Measurements from ENCODE around the gene NUAK1. TPM values are rescaled to one million over a fixed set of nuclear protein-coding genes. Genes with fewer than 3 reads are reported as not detected.
"Not testable (repeated sequence)": the region's sequence is repeated elsewhere in the genome, so short reads cannot be mapped to it uniquely, and the experiment has no call there.

Gene NUAK1
- total RNA-seq, 1 donor from 2014 or later, result 38.6 TPM

GRCh38 chr12:106150555-106150954, 11.8 kb upstream of the NUAK1 start:
- ATAC-seq (no peak), DNase-seq (ENCODE audit: low spot score) (no peak)
- intact Hi-C loops (cut with DNase I), result no loop called here

GRCh38 chr12:106149096-106149784, 10.5 kb upstream of the NUAK1 start:
- ATAC-seq (peak; percentile 67), DNase-seq (ENCODE audit: low spot score) (no peak)
- intact Hi-C loops (cut with DNase I), result no loop called here

- DNase-seq (ENCODE audit: low spot score) (peak; percentile 69), ATAC-seq (peak; percentile 67)
- intact Hi-C loops (cut with DNase I), result no loop called here
These were observed 9.2 kb upstream of the NUAK1 start for GRCh38 chr12:106147956-106148355.

- no peak for DNase-seq (ENCODE audit: low spot score)
- intact Hi-C loops (cut with DNase I), result no loop called here
- ATAC-seq, result no peak
These were observed 8.2 kb upstream of the NUAK1 start for GRCh38 chr12:106146987-106147386.

GRCh38 chr12:106145539-106146447, 7.0 kb upstream of the NUAK1 start:
- ATAC-seq, result no peak
- intact Hi-C loops (cut with DNase I), result no loop called here
- no peak for DNase-seq (ENCODE audit: low spot score)

GRCh38 chr12:106144847-106145246, 6.1 kb upstream of the NUAK1 start:
- ATAC-seq (no peak), DNase-seq (ENCODE audit: low spot score) (no peak)
- intact Hi-C loops (cut with DNase I), result no loop called here

GRCh38 chr12:106142591-106143261, 4.0 kb upstream of the NUAK1 start:
- intact Hi-C loops (cut with DNase I), result no loop called here
- no peak for ATAC-seq

GRCh38 chr12:106141920-106142319, 3.2 kb upstream of the NUAK1 start:
- ATAC-seq; DNase-seq (ENCODE audit: low spot score); intact Hi-C loops (cut with DNase I): not testable (repeated sequence)

More at GRCh38 chr12:106142591-106143261, 4.0 kb upstream of the NUAK1 start:
- DNase-seq (ENCODE audit: low spot score), result no peak

- DNase-seq (ENCODE audit: low spot score) (no peak), ATAC-seq (no peak)
- intact Hi-C loops (cut with DNase I), result no loop called here
These were observed 2.7 kb upstream of the NUAK1 start for GRCh38 chr12:106141452-106141851.

GRCh38 chr12:106141003-106141402, 2.2 kb upstream of the NUAK1 start:
- ATAC-seq (no peak), DNase-seq (ENCODE audit: low spot score) (no peak)
- intact Hi-C loops (cut with DNase I), result no loop called here

- DNase-seq (ENCODE audit: low spot score), result no peak
- intact Hi-C loops (cut with DNase I), result no loop called here
- ATAC-seq, result no peak
These were observed 1.7 kb upstream of the NUAK1 start for GRCh38 chr12:106140223-106140986.

GRCh38 chr12:106139422-106140171, 843 bp upstream of the NUAK1 start:
- intact Hi-C loops (cut with DNase I), result loop anchor here (5.0 to 10.0 kb wide), 2 partner anchors 432 to 715 kb away; no protein-coding TSS in a partner anchor
- DNase-seq (ENCODE audit: low spot score), result peak; percentile 80
- ATAC-seq, result peak; percentile 50

GRCh38 chr12:106138357-106138632, 459 bp downstream of the NUAK1 start:
- DNase-seq (ENCODE audit: low spot score) (no peak), ATAC-seq (no peak)
- intact Hi-C loops (cut with DNase I), result loop anchor here (5.0 to 10.0 kb wide), 2 partner anchors 431 to 713 kb away; no protein-coding TSS in a partner anchor

GRCh38 chr12:106137530-106138356, 1.0 kb downstream of the NUAK1 start:
- DNase-seq (ENCODE audit: low spot score), result no peak
- intact Hi-C loops (cut with DNase I), result loop anchor here (5.0 to 10.0 kb wide), 2 partner anchors 430 to 713 kb away; no protein-coding TSS in a partner anchor
- ATAC-seq, result no peak

- intact Hi-C loops (cut with DNase I), result loop anchor here (5.0 to 10.0 kb wide), 2 partner anchors 429 to 711 kb away; no protein-coding TSS in a partner anchor
- DNase-seq (ENCODE audit: low spot score), result peak; percentile 97
- peak; percentile 74 for ATAC-seq
These were observed 2.5 kb downstream of the NUAK1 start for GRCh38 chr12:106136263-106136662.

- DNase-seq (ENCODE audit: low spot score) (no peak), ATAC-seq (no peak)
- intact Hi-C loops (cut with DNase I), result loop anchor here (5.0 to 10.0 kb wide), 2 partner anchors 428 to 711 kb away; no protein-coding TSS in a partner anchor
These were observed 3.0 kb downstream of the NUAK1 start for GRCh38 chr12:106135781-106136180.

- ATAC-seq, result no peak
- DNase-seq (ENCODE audit: low spot score), result no peak
- intact Hi-C loops (cut with DNase I), result loop anchor here (5.0 to 10.0 kb wide), 2 partner anchors 428 to 710 kb away; no protein-coding TSS in a partner anchor
These were observed 3.7 kb downstream of the NUAK1 start for GRCh38 chr12:106135075-106135474.

Measured in sciatic nerve (tissue), 2 donors.